ENCODE data around the gene PACS1.

PACS1 gene

DNA sequence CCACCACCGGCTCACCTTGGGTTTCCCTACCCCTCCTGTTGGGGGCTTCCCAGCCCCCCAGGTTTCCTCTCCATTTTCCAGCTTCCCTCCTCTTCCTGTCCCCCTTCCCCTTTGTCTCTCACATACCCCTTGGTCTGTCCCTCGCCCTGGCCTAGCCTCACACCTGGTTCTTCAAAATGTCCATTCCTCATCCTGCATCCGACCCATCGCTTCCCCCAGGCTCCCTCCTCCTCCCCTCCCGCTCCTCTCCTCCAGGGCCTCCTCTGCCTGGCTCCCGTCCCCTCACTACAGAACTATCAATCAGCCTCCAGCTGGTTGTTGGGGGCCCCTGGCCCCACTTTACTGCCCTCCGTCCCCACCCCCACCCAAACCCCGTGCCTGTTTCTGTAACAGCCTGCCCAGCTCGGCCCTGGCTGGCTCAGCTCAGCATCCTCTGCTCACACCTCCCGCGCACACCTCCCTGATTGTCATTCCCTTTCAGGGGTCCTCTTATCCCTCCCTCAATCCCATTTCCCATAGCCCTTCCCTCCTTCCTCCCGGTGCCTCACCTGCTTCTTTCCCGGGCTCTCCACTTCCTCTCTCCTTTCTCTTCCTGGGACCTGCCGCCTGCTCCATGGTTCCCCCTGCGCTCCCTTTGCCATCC lies 209.1 kb downstream of the PACS1 start:
- no peak for DNase-seq

DNA sequence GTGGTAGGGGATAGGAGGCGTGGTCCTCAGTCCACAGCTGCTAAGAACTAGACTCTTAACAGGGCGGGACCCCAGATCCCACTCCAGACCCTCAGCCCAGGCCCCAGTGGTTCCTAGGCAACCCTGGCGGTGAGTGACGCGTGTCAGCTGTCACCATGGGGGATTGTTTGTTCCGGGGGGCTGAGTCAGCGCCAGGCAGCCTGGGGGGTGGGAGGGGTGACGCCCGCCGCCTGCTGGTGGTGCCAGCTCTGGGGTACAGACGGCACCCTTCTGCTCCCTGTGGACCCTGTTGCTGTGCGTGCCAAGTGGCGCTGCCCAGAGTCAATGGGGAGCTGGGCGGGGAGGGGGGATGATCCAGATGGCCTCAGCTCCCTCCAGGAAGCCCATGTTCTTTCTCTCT lies 210.4 kb downstream of the PACS1 start:
- DNase-seq = no peak

DNA sequence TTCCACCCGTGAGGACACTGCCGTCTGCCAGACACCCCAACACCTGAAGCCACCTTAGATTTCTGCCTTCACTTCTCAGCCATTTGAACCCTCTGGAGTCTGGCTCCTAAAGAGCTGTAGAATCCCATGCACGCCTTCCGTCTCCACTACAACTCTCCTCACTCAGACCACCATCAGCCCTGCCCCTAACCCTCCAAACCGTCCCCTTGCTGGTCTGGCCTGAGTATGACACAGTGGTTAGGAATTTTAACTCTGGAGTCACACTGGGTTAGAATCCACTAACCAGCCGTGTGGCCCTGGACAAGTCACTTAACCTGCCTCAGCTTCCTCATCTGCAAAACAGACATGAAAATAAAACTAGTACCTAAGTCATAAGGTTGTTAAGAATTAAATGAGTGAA lies 210.9 kb downstream of the PACS1 start:
- DNase-seq = no peak

DNA sequence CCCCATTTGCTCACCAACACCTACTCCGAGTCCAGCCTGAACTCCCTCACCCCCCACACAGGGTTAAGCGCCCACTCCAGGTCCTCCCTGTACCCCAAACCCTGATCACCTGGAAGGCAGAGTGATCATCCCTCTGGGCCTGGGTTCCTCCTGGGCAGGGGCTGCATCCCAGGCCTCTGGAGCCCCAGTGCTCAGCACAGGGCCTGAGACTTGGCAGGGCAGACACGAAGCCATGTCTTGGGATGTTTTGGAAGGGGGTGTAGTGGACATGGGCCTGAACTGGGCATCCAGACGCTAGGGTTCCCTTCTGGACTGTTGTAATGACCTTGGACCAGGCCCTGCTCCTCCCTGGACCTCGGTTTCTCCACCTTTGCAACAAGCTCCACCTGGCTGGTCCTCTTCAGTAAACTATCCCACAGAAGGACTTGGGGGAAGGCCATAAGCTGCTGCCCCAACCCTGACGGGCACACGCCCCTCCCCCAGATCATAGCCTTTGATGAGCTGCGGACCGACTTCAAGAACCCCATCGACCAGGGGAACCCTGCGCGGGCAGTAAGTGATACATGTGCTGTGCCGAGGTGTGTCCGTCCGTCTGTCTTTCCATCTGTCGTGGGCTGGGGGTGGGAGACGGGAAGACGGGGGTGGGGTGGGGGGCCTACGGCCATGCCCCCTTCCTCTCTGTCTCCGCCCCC lies 211.8 kb downstream of the PACS1 start:
- no peak for DNase-seq

DNA sequence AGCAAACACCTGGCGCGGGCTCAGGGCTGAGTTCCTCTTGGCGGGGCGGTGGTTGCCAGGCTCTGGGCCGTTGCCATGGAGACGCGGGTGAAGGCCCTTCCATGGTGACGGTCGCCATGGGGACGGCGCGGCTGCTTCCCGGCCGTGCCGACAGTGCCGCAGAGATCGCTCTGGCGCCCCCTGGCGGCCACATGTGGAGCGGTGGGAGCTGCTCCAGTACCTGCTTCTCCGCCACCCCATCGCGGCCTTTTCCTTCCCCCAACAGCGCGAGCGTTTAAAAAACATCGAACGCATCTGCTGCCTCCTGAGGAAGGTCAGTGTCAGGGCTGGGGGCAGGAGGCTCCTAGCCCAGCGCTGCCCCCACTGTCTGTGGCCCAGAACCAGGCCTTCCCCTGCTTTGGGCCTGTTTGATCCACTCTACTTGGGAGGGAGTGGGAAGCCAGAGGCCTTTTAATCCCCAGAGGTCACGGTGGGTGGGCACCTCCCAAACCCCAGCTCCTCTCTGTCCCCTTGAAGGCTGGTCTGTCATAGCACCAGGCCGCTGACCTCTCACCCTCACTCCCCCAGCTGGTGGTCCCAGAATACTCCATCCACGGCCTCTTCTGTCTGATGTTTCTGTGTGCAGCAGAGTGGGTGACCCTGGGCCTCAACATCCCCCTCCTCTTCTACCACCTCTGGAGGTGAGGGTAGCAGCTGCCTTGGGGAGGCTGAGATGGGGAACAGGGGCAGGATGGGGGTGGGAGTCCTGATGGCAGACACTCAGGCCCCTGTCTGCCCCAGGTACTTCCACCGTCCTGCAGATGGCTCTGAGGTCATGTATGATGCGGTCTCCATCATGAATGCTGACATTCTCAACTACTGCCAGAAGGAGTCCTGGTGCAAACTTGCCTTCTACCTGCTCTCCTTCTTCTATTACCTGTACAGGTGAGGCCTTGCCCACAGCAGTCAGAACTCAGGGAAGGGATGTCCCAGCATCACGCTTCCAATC lies 212.7 kb downstream of the PACS1 start:
- peak; percentile 97 to 98 for DNase-seq

DNA sequence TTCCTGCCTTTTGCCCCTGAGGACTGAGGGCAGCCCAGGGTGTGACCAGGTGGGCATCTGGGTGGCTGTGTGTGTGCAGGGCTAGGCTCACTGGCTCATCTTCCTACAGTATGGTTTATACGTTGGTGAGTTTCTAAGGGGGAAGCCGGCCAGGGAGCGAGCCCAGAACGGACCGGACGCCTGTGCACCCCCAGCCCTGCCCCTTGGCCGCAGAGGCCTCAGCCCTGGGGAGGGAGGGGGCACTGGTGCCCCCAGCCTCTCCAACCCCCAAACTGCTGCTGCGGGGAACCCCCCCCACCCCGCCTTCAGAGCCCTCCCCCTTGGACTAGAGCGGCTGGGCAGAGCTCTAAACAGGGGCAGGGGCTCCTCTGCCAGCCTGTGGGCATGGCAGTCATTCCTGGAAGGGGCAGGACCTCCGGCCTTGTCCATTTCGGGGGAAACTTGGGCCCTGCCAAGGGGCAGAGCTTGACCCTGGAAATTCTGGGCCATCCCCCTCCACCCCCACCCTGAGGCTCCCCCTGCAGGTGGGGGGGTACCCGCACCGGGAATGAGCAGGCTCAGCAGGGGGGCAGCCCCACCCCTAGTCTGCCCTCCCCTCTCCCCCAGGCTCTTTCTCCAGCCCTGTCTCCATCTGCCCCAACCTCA lies 213.5 kb downstream of the PACS1 start:
- DNase-seq = no peak

DNA sequence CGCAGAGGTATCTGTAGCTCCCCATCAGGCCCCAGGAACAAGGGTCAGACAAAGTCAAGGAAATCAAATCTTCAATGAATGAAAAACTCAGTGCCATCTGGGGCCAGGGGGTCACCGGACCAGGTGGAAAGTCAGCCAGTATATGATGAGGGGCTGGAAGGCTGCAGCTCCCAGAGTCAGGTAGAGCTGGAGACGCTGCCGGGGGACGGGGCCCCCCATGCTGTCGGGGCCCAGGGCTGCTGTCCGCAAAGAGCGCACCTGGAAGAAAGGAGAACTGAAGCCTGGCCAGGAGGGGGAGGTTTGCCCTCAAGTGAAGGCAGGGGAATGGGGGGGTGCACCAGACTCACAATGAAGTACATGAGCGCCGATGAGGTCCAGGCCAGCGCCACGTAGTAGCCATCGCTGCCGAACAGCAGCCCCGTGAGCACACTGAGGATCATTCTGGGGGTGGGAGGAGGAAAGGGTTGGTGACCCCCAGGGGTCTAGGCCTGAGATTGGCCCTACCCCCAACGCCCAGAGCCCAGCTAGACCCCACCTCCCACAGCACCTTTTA lies 214.5 kb downstream of the PACS1 start:
- no peak for DNase-seq

DNA sequence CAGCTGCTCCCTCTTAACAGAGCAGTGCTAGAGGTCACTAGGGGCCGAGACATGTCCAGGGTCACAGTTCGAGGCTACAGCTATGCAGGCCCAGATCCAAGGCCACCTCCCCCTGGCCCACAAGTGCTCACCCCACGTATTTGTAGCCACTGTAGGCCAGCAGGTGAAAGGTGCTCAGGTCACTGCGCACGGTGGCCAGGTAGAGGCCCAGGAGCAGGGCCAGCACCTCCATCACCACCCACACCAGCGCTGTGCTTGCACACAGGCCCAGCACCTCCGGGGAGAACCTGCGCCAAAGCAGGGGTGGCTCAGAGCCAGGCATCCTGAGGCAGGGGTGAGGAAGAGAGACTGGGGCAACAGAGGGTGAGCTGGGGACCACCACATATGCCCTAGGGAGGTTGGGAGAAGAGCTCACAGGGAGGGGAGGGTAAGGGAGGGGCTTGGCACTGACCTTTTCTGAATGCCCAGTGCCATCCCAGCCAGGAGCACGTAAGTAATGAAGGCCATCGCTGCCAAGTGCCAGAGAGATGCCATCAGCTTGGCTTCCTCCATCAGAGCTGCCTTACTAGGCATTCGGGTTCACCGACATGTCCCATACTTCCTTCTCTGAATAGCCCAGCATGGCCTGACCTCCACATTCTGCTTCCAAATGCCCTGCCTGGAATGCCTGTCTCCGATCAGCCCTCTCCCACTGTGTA lies 215.3 kb downstream of the PACS1 start:
- no peak for DNase-seq

DNA sequence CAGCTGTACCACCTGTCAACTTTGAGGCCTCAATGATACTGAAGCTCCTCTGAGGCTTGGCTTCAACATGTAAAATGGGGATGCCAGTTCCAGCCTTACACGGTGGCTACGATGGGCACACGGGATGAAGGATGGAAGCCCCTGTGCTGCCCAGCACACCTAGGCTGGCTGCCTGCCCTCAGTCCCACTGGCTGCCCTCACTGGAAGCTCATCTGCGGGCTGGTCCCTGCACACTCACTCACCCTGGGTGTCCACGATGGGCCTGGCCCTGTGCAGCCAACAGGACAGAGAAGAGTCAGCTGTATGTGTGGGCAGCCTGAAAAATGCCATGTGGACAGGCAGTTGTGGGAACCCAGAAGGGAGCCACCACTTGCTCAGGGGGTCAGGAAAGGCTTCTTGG lies 216.6 kb downstream of the PACS1 start:
- DNase-seq = no peak

DNA sequence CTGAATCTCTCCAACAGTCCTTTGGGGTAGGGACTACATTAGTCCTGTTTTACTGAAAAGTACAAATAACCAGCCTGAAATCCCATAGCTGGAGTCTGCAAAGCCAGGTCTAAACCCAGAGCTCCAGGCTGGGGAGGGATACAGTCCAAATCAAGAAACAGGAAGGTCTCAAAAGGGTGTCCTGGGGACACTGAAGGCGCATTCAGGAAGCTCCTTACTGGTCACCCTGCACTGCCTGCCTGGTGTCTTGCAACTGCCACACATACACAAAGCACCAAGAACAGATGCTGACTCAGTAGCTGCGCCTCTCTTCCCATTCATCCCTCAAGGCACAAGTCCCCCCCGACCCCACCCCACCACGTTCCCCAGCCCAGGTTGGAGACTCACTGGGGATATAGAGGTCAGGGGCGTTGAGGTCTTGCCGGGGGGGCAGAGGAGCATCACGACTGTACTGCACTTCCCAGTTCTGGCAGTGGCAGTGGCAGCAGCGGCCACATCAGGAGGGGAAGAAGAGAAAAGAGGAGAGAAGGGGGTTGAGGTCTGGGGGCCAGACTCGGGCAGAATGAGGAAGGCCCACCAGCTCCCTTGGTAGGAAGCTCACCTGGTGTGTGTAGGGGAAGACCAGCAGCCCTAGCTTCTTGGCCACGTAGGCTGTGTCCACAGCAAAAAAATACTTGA lies 217.3 kb downstream of the PACS1 start:
- no peak for DNase-seq

DNA sequence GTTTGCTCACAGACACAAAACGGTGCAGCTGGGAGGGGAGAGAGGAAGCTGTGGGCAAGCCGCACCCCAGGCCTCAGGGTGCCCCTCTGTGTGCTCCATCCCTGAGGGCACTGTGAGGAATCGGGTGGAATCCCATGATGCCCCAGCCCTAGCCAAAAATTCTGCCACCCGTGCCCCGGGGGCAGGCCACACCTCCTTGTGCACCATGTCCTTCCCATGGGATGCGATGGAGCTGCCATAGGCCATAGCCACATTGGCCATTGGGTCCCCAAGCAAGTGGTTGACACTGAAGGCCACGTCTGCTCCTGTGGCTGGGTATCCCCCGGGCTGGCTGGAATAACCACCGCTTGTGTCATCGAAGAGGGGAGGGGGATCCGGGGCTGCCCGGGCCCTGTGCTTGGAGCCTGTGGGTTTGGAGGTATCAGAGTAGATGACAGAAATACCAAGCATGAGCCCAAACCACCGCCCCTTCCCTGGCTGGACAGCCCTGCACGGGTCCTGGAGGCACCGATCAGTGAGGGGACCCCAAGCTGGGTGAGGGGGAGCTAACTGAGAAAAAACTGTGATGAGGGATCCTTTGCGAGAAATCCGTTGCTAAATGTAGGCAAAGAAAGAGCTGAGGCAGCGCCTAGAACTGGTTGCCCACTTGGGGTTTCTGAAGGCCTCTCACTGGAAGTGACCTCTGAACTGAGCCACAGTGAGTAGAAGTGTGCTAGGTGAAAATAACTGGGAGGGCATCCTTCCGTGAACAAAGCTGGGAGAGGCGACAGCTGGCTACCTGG lies 218.0 kb downstream of the PACS1 start:
- no peak for DNase-seq

DNA sequence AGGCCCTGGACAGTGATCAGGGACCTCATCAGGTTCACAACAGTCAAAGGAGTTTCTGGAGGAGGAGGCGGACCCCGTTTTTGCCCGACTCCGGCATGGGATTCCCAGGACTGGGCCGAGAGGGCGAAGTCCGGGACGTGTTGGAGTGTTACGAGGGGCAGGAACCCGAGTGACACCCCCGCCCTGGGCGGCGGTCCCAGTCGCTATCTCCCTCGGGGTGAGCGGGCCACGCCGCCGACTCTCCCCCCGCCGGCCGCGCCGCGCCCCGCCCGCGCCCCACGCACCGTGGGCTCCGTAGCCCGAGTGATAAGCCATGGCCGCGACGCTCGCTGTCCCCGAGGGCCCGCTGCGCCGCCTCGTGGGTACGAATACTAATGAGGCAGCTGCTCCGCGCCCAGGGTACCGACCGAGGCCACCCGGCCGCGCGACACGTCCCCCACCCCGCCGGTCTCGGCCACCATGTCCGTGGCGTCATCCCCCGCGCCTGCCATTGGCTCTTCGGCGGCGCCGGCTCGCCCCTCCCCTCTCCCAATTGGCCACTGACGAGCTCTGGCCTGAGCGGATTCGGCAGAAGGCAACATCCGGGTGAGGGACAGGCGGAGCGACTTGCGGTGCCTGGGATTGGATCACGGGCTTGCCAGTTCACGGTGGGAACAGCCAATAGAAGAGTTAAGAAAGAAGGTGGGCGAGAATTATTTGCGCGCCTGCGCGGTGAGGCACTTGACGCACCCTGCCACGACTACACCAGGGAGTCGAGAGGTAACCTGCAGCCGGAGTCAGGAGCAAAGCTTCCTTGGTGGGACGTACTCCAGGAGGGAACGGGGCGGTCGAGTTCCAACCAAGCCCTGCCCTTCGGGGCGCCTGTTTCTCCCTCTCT lies 218.8 kb downstream of the PACS1 start, which contains the start of gene YIF1A:
YIF1A (minus strand) TSS at position 473 of the 877 bp plus-strand sequence; CDS start at position 315, 158 bp downstream.
- peak; percentile 98 to 99 for DNase-seq

DNA sequence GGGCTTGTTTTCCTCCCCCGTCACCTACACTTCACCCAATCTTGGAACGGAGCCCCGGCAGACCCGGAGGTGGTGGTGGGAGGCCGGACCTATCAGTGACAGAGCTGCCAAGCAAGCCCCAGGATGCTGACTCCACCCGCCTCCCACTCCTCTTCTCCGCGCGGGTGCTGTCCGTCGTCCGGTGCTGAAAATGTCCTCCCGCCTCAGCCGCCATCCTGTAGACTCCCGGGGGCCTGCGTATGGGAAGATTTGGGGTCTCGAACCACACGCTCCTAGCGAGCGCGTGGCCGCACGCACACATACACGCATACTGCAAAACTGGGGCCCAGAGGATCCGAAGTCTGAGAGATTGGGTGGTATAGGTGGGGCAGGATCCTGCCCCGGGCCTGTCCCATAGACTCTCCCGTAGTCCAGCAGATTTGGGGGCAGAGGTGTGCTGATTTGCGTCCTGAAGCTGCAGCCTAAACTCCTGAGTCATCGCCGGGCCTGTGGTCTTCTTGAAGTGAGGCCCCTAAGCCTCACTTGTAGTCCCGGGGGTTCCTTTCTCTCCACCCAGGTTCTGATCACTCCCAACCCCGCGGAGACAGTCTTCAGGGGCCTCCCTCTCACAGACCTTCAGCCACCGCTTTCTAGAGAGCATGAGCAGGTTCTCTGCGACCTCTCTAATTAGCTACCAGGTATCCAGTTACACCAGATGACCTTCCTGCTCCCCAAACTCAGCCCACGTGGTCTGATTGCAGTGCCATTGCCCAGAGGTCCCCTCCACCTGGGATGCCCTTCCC lies 219.7 kb downstream of the PACS1 start:
- DNase-seq = no peak

DNA sequence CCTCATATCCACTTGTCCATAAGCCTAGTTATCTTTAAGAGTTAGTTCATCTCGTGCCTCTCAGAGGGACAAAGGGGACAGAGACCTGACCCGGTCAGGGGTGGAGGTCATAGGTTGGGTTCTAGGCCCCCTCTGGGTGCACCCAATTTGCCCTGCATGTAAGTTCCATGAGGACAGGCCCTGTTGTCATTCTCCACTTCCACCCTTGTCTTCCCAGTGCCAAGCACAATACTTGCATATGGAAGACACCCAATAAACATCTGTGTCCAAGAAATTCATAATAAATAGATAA lies 220.2 kb downstream of the PACS1 start:
- DNase-seq = no peak

DNA sequence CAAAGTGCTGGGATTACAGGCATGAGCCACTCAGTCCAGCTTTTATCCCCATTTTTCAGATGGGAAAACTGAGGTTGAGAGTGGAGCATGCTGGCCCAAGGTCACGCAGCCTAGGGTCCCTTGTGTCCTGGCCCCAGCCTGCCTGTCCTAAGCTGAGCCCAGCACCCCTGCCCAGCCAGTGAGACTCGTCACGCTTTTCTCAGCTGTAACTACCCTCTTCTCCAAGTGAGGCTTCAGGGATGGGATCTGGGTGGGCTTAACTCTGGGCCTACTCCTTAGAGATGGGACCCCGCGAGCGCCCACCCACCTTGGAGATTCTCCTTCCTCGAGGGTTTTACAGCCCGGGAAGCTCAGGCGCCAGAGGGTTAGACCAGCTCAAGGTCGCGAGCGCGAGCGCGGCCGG lies 221.2 kb downstream of the PACS1 start:
- DNase-seq = no peak

DNA sequence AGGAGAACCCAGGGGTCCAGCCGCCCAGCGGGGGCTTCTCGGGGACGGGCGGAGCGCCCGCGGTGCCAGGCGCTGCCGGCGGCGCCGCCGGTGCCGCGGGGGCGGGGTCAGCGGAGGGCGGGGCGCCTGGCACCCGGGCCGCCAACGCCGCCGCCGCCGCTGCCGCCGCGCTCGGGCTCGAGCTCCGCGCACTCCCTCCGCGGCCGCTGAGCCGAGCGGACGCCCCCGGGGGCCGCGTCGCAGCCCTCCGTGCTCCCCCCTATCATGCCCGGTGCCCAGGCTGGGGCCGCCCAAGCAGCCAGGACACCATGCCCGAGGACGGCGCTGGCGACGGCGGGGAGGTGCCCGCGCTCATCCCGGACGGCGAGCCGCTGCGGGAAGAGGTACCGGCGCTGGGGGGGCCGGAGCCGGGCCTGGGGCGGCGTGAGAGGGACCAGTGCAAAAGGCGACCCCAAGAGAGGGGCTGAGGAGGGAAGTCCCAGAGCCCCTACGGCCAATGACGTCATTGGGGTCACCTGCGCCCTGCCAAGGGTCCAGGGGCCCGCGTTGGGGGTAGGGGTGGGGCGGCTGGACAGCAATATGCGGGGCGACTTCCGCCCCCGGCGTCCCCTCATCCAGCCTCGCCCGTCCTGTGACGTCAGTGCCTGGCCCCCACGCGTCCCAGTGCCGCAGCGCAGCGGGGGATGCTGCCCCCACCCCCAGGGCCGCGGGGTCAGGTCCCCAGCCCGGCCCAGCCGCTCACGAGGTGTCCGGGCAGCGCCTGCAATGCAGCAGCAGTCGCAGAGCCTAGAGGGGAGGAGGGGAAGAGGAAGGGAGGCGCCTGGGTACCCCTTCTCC lies 221.9 kb downstream of the PACS1 start, which contains the start of gene TMEM151A:
TMEM151A (plus strand) TSS at position 189 of the 837 bp plus-strand sequence; CDS start at position 309, 120 bp downstream.
- DNase-seq = peak in 1 of 2 experiments; percentile 28

DNA sequence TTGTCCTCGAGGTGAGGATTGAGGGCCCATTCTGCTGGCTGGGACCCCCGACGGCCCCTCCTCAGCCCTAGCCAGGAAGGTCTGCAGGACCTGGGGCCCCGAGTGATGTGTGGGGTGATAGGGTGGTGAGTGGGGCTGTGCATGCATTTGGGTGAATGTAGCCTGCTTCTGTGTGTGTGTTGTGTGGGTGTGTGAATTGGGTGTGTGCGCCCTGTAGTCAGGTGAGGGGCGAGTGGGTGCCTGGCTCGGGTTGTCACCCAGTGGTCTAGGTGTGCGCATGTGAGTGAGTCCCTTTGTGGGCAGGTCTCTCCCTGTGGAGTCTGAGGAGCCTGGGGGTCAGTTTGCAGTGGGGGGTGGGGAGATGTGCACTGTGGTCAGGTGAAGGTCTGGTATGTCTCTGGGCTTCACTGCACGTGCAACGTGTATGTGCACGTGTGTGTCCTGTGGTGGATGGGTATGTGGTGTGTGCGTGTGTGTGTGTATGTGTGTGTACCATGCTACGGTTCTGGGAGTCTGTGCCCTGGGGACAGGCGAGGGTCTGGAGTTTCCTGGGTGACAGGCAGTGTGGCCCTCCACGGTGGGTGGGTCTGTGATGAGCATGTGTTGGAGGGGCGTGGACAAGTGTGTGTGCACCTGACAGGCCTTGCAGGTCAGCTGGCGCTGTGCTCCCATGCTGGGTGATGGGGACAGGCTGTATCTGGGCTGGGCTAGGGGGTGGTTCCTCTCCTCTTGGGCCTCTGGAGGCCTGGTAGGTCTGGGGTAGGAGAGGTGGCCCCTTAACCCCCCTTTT lies 222.7 kb downstream of the PACS1 start:
- no peak for DNase-seq

All from NCI-H2081 (cell line).